Thyroid gland (tissue), 4 donors: Measurements from ENCODE around the gene KCNQ4. TPM values are rescaled to one million over a fixed set of nuclear protein-coding genes. Genes with fewer than 3 reads are reported as not detected.

ENCODE experiments used
- DNase-seq, 2 donors: peaks; one replicate each; pipeline ENCODE4 v3.0.0-alpha.2; 2019
- H3K27ac ChIP-seq, 3 donors: fragments of 200-600 bp; sonication (generic); 1 replicate in 2 of 3; 2 replicates in 1 of 3; pipeline ENCODE4 v1.5.1; 2016 to 2019; ENCODE audit warnings: mild to moderate bottlenecking in 1 of 3, moderate library complexity in 1 of 3
- H3K27me3 ChIP-seq: fragments of 200-600 bp; sonication (generic); one replicate; pipeline ENCODE4 v1.5.1; 2019
- H3K36me3 ChIP-seq, 2 donors: fragments of 200-600 bp; sonication (generic); one replicate each; pipeline ENCODE4 v1.5.1; 2016 to 2019
- H3K4me1 ChIP-seq, 2 donors: fragments of 200-600 bp; sonication (generic); one replicate each; pipeline ENCODE4 v1.5.1; 2017 to 2019
- H3K4me3 ChIP-seq, 3 donors: fragments of 200-600 bp; sonication (generic); replicated peaks in 1 of 3; 1 replicate in 2 of 3; 2 replicates in 1 of 3; pipeline ENCODE4 v1.5.1; 2016; ENCODE audit warnings: mild to moderate bottlenecking in 1 of 3
- H3K9me3 ChIP-seq: fragments of 200-600 bp; sonication (generic); one replicate; pipeline ENCODE4 v1.5.1; 2017
- CTCF ChIP-seq, 6 experiments: fragments of 200-600 bp in 3 of 6; fragments of 450-650 bp in 3 of 6; sonication (generic) in 3 of 6; IDR thresholded peaks; one replicate each; pipeline ENCODE4 v1.5.1; 2016 to 2019; ENCODE audit warnings: antibody characterized with exemption in 6 of 6, mild to moderate bottlenecking in 2 of 6, inconsistent platforms in 1 of 6, moderate library complexity in 1 of 6
- POLR2A ChIP-seq, 2 donors: fragments of 450-650 bp; IDR thresholded peaks; one replicate each; pipeline ENCODE4 v1.6.1; 2017; ENCODE audit warnings: antibody characterized with exemption in 2 of 2, mild to moderate bottlenecking in 2 of 2, moderate library complexity in 1 of 2
- WGBS, 2 donors: methylation state at CpG; one replicate each; pipeline ENCODE4 v1.1.5; 2017; 5-methylcytosine and 5-hydroxymethylcytosine counted together
- intact Hi-C: fragments of 100-400 bp; cut with DNase I; formaldehyde crosslinking; loops from one replicate; pipeline ENCODE4 v1.15.1; 2023
- total RNA-seq, 4 donors: library from RNA; depleted of rRNA; stranded (reverse); fragments of >200 nt; gene quantifications; one replicate each; pipeline ENCODE4 v1.2.3, GENCODE V29; 2016

Gene KCNQ4
- total RNA-seq, 4 donors from 2014 or later: 0.11 to 1.1 (median 0.40) TPM

GRCh38 chr1:40766560-40766959 is 17.0 kb upstream of the KCNQ4 start:
- H3K36me3 ChIP-seq: peaks cover 40 to 87% of the 10 kb centered on the region in 2 donors

DNA sequence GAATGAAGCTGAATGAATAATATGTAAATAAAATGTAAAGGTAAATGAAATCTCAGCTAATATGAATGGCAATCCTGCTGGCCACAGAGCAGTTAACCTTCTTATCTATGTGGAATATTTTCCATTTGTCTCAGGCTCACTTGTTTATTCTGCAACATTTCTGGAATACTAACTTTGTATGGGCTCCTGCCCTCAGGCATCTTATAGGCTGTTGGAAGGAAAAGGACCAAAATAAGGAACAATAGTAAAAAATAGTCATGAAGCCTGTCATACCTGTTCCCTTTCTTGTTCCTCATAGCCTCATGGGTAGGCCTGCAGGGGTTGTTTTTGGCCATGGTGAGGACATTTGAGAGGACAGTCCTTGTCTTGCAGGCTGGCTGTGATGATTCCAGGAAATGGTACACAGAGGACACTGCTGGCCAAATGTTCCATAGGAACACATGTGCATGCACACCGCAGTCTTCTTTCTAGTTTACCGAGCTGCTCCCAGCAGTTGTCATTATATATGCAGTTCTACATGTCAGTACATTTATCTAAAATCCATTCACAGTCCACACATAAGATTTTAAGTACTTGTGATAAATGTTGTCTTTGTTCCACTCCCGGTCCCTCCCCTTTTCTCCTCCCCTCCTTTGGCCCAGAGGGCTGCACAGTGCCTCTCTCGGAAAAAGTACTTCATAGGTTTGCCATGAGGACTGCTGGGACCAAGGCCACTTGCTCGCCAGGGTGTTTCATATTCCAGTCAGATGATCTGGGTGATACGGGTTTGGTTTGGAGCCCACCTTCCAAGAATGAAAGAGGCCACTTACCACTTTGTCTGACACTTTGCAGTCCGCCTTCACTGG is 15.2 kb upstream of the KCNQ4 start:
- Histone ChIP-seq H3K27me3 (no peaks in the 10 kb centered on the region), H3K4me3 (no peak overlapping the region), H3K9me3 (no peaks in the 10 kb centered on the region), H3K27ac (no peak overlapping the region), H3K4me1 (no peaks in the 10 kb centered on the region), H3K36me3 (peaks cover 39 to 84% of the 10 kb centered on the region in 2 donors)
- intact Hi-C loops: no loop called here
- 89 to 90% methylated on average over 7 of the region's 7 CpGs for WGBS, 2 donors
- no peak for TF ChIP-seq CTCF (IDR thresholded peaks at IDR 0.05)
- no peak for TF ChIP-seq POLR2A (IDR thresholded peaks at IDR 0.05)
- no peak for DNase-seq

More at GRCh38 chr1:40766560-40766959, 17.0 kb upstream of the KCNQ4 start:
- intact Hi-C loops: no loop called here
- WGBS, 2 donors: 93 to 100% methylated on average over 2 to 4 of the region's 4 CpGs
- Histone ChIP-seq H3K4me3 (no peak overlapping the region), H3K27ac (no peak overlapping the region), H3K4me1 (no peaks in the 10 kb centered on the region), H3K9me3 (no peaks in the 10 kb centered on the region), H3K27me3 (no peaks in the 10 kb centered on the region)
- DNase-seq: no peak
- TF ChIP-seq CTCF (IDR thresholded peaks at IDR 0.05) (no peak), POLR2A (IDR thresholded peaks at IDR 0.05) (no peak)

DNA sequence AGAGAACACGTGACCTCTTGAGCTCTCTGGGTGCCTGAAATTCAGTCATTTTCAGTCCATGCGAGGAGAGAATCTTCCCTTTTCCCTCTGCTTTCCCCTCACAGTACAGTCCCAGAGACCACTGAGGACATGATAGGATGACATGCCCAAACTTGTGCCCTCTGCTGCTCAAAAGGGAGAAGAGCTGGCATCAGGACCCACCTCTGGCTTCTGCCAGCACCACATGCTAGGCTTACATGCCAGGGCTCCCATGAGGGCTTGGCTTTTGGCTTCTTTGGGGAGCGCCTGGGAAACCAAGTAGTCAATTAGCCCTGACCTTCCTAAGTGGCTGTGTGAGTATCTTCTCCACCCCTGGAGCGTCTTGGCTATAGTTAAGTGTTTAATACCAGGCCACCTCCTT is 13.8 kb upstream of the KCNQ4 start:
- WGBS, 2 donors: 86% methylated on average over 4 of the region's 4 CpGs

DNA sequence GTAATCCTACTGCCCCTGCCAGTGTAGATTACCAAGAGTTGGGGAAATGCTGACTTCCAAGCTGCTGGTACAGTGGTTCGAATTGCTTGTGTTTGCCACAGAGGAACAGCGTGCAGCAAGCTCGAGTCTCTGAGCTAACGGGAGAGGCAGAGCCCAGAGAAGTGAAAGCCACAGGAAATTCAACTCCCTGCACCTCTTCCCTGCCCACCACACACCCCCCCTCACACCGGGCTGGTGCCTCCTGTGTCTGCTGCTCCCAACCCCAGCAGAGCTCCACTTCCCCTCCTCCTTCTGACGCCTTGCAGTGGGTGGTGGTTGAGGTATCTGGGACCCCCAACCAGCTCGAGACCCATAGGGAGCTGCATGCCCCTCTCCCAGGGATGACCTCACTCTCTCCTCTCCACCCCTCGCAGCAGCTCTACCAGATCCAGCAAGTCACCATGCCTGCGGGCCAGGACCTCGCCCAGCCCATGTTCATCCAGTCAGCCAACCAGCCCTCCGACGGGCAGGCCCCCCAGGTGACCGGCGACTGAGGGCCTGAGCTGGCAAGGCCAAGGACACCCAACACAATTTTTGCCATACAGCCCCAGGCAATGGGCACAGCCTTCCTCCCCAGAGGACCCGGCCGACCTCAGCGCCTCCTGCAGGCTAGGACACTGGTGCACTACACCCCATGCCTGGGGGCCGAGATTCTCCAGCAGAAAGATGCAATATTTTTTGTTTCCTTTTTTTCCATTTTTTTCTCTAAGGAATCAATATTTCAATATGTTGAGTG is 13.1 kb upstream of the KCNQ4 start:
- H3K4me1 ChIP-seq: no peaks in the 10 kb centered on the region
- H3K4me3 ChIP-seq: no peak overlapping the region
- peaks cover 24 to 66% of the 10 kb centered on the region in 2 donors for H3K36me3 ChIP-seq
- WGBS, 2 donors: 85 to 87% methylated on average over 18 of the region's 18 CpGs
- no peak overlapping the region for H3K27ac ChIP-seq
- TF ChIP-seq POLR2A (IDR thresholded peaks at IDR 0.05): no peak
- no peak for TF ChIP-seq CTCF (IDR thresholded peaks at IDR 0.05)
- H3K27me3 ChIP-seq: no peaks in the 10 kb centered on the region
- no peak for DNase-seq
- H3K9me3 ChIP-seq: no peaks in the 10 kb centered on the region
- intact Hi-C loops: loop anchor here (10.0 kb wide), 1 partner anchor 84 kb away; no protein-coding TSS in a partner anchor

More for the DNA sequence above, 13.8 kb upstream of the KCNQ4 start:
- Histone ChIP-seq H3K27ac (no peak overlapping the region), H3K9me3 (no peaks in the 10 kb centered on the region), H3K4me3 (no peak overlapping the region), H3K36me3 (peaks cover 30 to 69% of the 10 kb centered on the region in 2 donors), H3K4me1 (no peaks in the 10 kb centered on the region), H3K27me3 (no peaks in the 10 kb centered on the region)
- DNase-seq: no peak
- no peak for TF ChIP-seq CTCF (IDR thresholded peaks at IDR 0.05)
- TF ChIP-seq POLR2A (IDR thresholded peaks at IDR 0.05): no peak
- intact Hi-C loops: loop anchor here (10.0 kb wide), 1 partner anchor 85 kb away; no protein-coding TSS in a partner anchor
